AG04450 (cell line): ENCODE measurements around the gene HPX. TPM values are rescaled to one million over a fixed set of nuclear protein-coding genes. Genes with fewer than 3 reads are reported as not detected.

Experiments used
- CTCF ChIA-PET: fragments of 300-600, 350-600 bp; formaldehyde crosslinking; extraction: SDS; loops from one replicate; lab custom pipeline; 2022; ENCODE audit warnings: antibody characterized with exemption, inconsistent platforms; lab: Charles Lee
- POLR2A ChIA-PET: fragments of 350-600 bp; formaldehyde crosslinking; extraction: SDS; loops from one replicate; lab custom pipeline; 2021; ENCODE audit warnings: antibody characterized with exemption, inconsistent platforms; lab: Yijun Ruan, JAX
- DNase-seq: peaks from one replicate; pipeline ENCODE4 v3.0.0-alpha.2; 2011; ENCODE audit warnings: low read depth, low spot score
- H3K27ac ChIP-seq: one replicate; pipeline ENCODE4 v1.5.1; 2012; ENCODE audit warnings: low read depth, low read length, control low read depth
- H3K27me3 ChIP-seq: one replicate; pipeline ENCODE4 v1.6.0; 2012; ENCODE audit warnings: low read length; ENCODE audit not compliant: control insufficient read depth, insufficient read depth
- H3K4me3 ChIP-seq: 2 replicates; pipeline ENCODE4 v1.5.1; 2011; ENCODE audit warnings: mild to moderate bottlenecking, low read depth, low read length, control low read depth
- H3K9me3 ChIP-seq: 2 replicates; pipeline ENCODE4 v1.5.1; 2012; ENCODE audit warnings: low read length; ENCODE audit not compliant: control insufficient read depth, insufficient read depth
- CTCF ChIP-seq: IDR thresholded peaks from 2 replicates; pipeline ENCODE4 v1.5.1; 2011; ENCODE audit warnings: low read depth, low read length, control low read depth, inconsistent platforms
- polyA plus RNA-seq: library from polyadenylated mRNA; depleted of rRNA; stranded (reverse); fragments of >200 nt; gene quantifications from 2 replicates; pipeline ENCODE4 v1.2.3, GENCODE V29; 2011

Gene HPX
- polyA plus RNA-seq, 1 experiment: 0.32 TPM

- TF ChIP-seq CTCF: no peak
- no peaks in the 10 kb centered on the region for H3K9me3 ChIP-seq
- DNase-seq: no peak
- H3K27ac ChIP-seq: no peak overlapping the region
- ChIA-PET CTCF (interaction anchor here (0.6 to 3.7 kb wide), 4 partner anchors 12 to 49 kb away, joined by 4 to 24 read pairs (median 12); no protein-coding TSS in a partner anchor), POLR2A (interaction anchor here (0.7 to 1.0 kb wide), 4 partner anchors 9 to 121 kb away, joined by 3 to 4 read pairs (median 4); partner anchors contain the start of genes APBB1 and SMPD1)
- H3K27me3 ChIP-seq: peaks cover 3% of the 10 kb centered on the region
- H3K4me3 ChIP-seq: no peak overlapping the region
These were observed 13.3 kb downstream of the HPX start for GRCh38 chr11:6427516-6427915.

GRCh38 chr11:6420677-6421076 lies 20.1 kb downstream of the HPX start:
- TF ChIP-seq CTCF: no peak
- H3K27me3 ChIP-seq: peaks cover 1% of the 10 kb centered on the region
- no peak overlapping the region for H3K4me3 ChIP-seq
- DNase-seq: no peak
- H3K9me3 ChIP-seq: no peaks in the 10 kb centered on the region
- no peak overlapping the region for H3K27ac ChIP-seq
- ChIA-PET POLR2A (no interaction called here), CTCF (interaction anchor here (3.3 to 4.9 kb wide), 3 partner anchors 19 to 42 kb away, joined by 14 to 28 read pairs (median 17); partner anchors contain the start of gene HPX)

GRCh38 chr11:6419009-6419631 lies 21.7 kb downstream of the HPX start, which contains the start of gene APBB1:
TSS of gene APBB1 (minus strand) at chr11:6419094. CDS start at chr11:6411347, 7,747 bp downstream.
- TF ChIP-seq CTCF: 0 out of 2 replicates have a peak, but pooled peaks have one; percentile 8
- Histone ChIP-seq H3K27me3 (no peaks in the 10 kb centered on the region), H3K9me3 (no peaks in the 10 kb centered on the region), H3K4me3 (peak within 1 kb of the TSS; percentile 80), H3K27ac (no peak within 1 kb of the TSS)
- ChIA-PET POLR2A (interaction anchor here (0.6 to 1.6 kb wide), 10 partner anchors 8 to 267 kb away, joined by 3 to 10 read pairs (median 4); partner anchors contain the start of genes ARFIP2, CAVIN3, SMPD1 and TIMM10B), CTCF (interaction anchor here (0.6 to 3.2 kb wide), 8 partner anchors 12 to 799 kb away, joined by 3 to 29 read pairs (median 3); no protein-coding TSS in a partner anchor)
- no peak for DNase-seq

GRCh38 chr11:6418557-6419008 lies 22.2 kb downstream of the HPX start:
- CTCF ChIA-PET: interaction anchor here (0.6 to 3.2 kb wide), 6 partner anchors 12 to 799 kb away, joined by 3 to 29 read pairs (median 4); no protein-coding TSS in a partner anchor
- H3K4me3 ChIP-seq: peak overlapping the region; percentile 80
- no peak for TF ChIP-seq CTCF
- DNase-seq: no peak
- POLR2A ChIA-PET: interaction anchor here (0.6 to 1.6 kb wide), 7 partner anchors 9 to 268 kb away, joined by 3 to 10 read pairs (median 3); partner anchors contain the start of genes ARFIP2, SMPD1 and TIMM10B
- H3K27ac ChIP-seq: no peak overlapping the region
- no peaks in the 10 kb centered on the region for H3K27me3 ChIP-seq
- H3K9me3 ChIP-seq: no peaks in the 10 kb centered on the region
